Measurements from ENCODE around the gene FAR2.
A peak's percentile ranks its signal among the peaks of the same experiment; 100 is the strongest.
"Not testable (repeated sequence)": the region's sequence is repeated elsewhere in the genome, so short reads cannot be mapped to it uniquely, and the experiment has no call there.

Gene FAR2

DNA sequence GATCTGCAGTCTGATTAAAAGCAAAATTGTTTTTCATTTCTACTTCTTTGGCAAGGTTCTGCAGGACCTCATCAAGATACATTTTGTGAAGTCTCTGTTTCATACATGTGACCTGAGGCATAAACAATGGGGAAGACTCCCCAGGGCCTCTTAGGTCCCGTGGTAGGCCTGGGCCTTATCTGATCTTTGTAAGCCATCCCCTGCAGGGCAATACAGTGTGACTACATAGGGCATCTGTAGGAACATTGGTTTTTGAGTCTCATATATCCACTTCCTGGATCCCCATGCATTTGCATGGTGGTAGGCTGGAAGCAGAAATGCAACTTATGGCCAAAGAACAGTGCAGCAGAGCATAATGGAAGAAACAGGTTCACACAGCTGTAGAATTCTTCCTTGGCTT, 6.0 kb downstream of the FAR2 start:
- DNase-seq = no peak

- DNase-seq = peak; percentile 40
Measured at GRCh38 chr12:29157486-29157946, 8.4 kb downstream of the FAR2 start.

DNA sequence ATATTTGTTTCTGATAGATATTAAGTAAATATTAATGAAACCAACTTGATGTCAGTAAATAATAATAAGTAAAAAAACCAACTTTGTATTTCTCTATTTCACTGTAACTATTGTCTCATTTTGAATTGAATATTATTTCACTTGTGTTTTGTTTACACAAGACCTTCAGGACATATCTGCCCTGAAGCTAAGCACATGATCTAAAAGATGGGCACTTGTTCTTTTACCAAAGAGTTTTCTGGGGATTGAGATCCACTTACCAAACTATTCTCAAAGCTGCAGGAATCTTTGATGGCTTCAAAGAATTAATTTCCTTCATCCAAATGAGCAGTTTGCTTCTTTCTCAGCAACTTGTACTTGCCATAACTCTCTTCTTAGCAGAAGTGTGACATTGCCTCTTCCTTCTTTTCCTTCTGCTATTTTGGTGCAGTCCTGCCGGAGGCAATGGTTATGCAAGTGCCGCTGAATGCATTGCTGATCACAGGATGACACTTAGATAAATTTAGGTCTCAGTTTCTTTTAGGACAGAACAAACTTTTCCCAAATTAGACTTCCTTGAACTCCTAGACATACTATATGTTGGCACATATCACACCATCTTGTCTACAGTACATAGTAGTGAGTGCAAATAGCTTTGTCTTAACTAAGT, 9.2 kb downstream of the FAR2 start:
- no peak for DNase-seq

DNA sequence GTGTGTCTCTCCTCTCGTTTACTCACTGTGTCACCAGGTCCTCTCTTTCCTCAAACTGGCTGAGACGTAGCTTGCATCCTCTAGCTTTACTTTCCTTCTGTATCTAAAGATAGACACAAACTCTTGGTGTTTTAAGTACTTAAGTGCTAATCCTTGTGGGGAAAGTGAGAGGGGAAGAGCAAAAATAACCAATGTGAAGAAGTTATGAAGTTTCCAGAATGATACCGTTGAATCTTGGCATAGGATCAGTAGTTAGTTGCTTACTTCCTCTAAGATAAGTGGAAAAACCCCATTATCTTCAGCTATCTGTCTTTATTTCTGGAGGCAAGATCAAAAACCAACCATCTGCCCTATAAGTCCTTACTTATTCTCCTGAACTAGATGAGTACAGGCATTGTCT, 10.6 kb downstream of the FAR2 start:
- DNase-seq = no peak

GRCh38 chr12:29160230-29160629, 11.2 kb downstream of the FAR2 start:
- DNase-seq = no peak

GRCh38 chr12:29163146-29163545, 14.1 kb downstream of the FAR2 start:
- DNase-seq = no peak

DNA sequence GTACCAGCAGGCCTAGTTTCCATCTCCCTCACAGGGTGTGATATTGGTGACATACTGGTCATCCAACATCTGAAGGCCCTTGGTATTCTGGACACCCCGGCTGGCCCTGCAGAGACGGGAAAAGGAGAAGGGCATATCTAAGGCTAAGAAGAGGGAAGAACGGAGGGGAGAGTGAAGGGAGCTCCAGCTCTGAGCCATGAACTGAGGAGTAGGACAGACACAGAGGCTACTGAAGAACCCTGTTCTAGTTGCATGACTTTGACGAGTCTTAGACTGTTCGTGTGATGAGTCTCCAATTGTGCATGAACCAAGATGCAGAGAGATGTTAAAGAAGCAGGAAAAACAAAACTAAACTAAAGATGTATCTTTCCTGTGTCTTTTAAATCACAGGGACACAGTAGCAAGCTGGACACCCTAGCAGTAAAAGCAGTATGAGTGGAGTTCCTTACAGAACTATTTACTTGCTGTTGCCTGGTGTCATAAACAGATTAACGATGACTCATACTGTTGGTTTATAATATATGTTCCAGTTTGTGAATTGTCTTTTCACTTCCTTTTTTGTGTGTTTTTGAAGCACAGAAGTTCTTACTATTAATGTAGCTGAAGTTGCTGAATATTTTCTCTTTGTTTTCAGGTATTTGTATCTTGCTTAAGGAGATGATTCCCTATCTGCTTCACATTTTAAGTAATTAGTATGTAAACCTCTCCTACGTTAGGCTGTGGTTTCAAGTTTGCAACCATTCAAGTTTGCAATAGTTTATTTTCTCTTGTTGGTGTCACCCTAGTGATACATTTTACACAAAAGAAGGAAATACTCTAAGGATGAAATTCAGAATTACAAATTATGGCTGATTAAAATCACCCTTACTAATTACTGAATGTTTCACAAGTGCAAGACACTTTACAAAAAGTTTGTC, 15.7 kb downstream of the FAR2 start:
- peak; percentile 42 for DNase-seq

- no peak for DNase-seq
Measured at GRCh38 chr12:29167445-29167844, 18.4 kb downstream of the FAR2 start.

- DNase-seq = no peak
Measured at GRCh38 chr12:29167988-29168387, 18.9 kb downstream of the FAR2 start.

DNA sequence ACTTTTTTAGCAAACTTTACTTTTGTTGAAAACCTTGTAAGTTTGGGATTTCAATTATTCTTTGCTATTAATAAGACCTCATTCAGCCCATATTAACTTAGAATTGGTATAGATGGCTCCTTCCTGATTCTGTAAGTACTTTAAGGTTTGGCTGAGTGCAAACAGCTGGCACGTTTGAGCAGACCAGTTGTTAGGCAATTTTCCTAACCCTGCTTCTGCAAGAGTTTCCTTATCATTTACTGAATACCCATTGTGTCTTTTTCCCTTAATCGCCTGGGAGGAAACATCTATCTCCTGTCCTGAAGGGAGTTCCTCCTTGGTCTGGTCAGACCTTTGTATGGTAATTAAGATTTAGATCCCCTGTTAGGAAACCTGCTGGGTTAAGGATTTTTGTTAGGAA, 20.9 kb downstream of the FAR2 start:
- DNase-seq = not testable (repeated sequence)

GRCh38 chr12:29170478-29171084, 21.5 kb downstream of the FAR2 start:
- DNase-seq = not testable (repeated sequence)

GRCh38 chr12:29171421-29172258, 22.6 kb downstream of the FAR2 start:
- DNase-seq = no peak

DNA sequence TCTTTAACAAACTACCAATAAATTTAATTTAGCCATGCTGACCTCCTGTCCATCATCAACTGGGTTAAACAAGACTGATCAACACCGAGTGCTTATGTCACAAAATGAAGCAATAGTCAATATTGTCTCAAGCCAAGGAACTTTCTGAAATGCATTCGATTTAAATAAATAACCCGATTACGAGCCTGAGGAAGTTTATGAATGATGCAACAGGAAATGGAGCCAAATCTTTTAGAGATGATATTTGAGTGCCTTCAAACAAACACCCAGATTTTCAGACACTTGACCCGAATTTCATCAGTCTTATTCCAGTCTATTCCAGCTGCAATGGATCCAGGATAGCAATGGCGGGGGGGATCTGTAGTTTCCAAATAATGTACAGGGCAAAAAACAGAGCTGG, 27.9 kb downstream of the FAR2 start:
- no peak for DNase-seq

GRCh38 chr12:29182247-29182646, 33.2 kb downstream of the FAR2 start:
- DNase-seq = not testable (repeated sequence)

GRCh38 chr12:29187756-29188155, 38.7 kb downstream of the FAR2 start:
- DNase-seq = no peak

- DNase-seq = no peak
Measured at GRCh38 chr12:29191267-29191850, 42.3 kb downstream of the FAR2 start.

- no peak for DNase-seq
Measured at GRCh38 chr12:29198901-29199300, 49.8 kb downstream of the FAR2 start.

GRCh38 chr12:29200586-29200985, 51.5 kb downstream of the FAR2 start:
- DNase-seq = no peak

- no peak for DNase-seq
Measured at GRCh38 chr12:29201296-29201695, 52.2 kb downstream of the FAR2 start.

DNA sequence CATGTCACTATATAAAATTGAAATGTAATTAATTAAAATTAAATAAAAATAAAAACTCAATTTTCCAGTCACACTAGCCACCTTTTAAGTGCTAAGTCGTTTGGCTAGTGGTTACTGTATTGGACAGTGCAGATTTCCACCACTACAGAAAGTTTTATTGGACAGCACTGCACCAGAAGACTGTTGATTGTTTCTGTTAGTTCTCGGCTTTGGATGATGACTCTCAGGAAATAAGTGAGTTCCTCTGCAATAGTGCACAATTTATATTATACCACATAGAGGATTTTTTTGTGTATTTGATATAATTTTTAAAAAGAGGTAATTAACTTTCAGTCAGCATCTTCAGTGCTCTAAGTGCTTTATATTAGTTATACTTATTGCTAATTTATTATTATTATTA, 52.7 kb downstream of the FAR2 start:
- no peak for DNase-seq

DNA sequence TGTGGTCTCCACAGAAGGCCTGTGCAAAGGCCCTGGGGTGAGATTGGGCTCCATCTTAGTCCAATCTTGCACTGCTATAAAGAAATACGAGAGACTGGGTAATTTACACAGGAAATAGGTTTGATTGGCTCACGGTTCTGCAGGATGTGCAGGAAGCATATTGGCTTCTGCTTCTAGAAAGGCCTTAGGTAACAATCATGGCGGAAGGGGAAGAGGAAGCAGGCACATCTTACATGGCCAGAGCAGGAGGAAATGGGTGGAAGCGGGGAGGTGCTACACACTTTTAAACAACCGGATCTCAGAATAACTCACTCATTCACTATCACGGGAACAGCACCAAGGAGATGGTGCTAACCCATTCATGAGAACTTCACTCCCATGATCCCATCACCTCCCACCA, 55.4 kb downstream of the FAR2 start:
- DNase-seq = no peak

DNA sequence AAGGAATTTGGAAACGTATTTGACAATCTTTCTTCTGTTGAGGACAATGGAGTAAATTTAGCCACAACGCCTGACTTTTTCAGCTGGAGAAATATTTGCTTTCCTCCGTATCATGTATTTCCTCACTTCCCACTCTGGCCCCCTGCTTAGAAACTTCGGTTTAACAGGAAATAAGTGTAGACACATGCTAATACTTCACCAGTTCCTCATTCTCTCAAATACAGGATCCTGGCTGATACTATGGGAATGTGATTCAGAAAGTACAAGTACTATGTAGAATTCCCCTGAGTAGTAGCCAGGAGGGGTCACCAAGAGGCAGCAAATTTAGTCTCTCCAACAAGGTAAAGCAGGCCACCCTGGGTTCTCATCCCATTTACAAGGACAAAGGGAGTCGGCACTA, 58.0 kb downstream of the FAR2 start:
- no peak for DNase-seq

DNA sequence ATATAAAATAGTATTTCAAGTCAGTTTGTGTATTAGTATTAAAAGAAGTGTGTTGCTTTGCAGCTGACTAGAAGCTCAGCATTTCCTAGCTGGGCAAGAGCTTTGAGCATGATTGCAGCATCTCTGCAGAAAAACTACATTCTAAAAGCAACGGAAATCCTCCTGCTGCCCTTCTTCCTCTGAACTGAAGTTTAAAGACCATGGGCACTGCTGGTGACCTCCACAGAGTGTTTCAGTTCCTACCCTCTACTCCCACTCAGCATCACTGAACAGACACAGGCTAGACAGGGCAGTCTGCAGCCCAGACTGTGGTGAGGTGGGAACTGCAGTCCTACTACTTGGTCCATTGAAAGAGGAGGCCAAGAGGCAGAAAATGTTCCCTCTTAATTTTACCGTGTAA, 59.0 kb downstream of the FAR2 start:
- no peak for DNase-seq
